ENCODE data around the gene PRKN.

Gene PRKN

GRCh38 chr6:162032620-162033019, 694.9 kb downstream of the PRKN start:
- H3K9me3 ChIP-seq (ENCODE audit: control insufficient read depth in 1 of 2, low read length in 2 of 2), result no peaks in the 10 kb centered on the region
- H3K27ac ChIP-seq (ENCODE audit: low read depth, low read length), result no peak overlapping the region
- H3K36me3 ChIP-seq (ENCODE audit: control insufficient read depth in 1 of 2, insufficient read depth in 2 of 2, low read length in 2 of 2), result no peaks in the 10 kb centered on the region
- no peaks in the 10 kb centered on the region for H3K27me3 ChIP-seq (ENCODE audit: control insufficient read depth in 1 of 2, insufficient read depth in 2 of 2, low read length in 2 of 2)
- no peaks in the 10 kb centered on the region for H3K4me1 ChIP-seq (ENCODE audit: control insufficient read depth in 1 of 2, insufficient read depth in 2 of 2, low read length in 2 of 2)
- no peak overlapping the region for H3K9ac ChIP-seq (ENCODE audit: low read depth in 1 of 2, low read length in 2 of 2)
- no peak overlapping the region for H3K4me3 ChIP-seq (ENCODE audit: low read depth in 1 of 2, low read length in 2 of 2)

GRCh38 chr6:162029873-162030576, 697.5 kb downstream of the PRKN start:
- Histone ChIP-seq H3K27me3 (ENCODE audit: control insufficient read depth in 1 of 2, insufficient read depth in 2 of 2, low read length in 2 of 2) (no peaks in the 10 kb centered on the region), H3K9me3 (ENCODE audit: control insufficient read depth in 1 of 2, low read length in 2 of 2) (no peaks in the 10 kb centered on the region), H3K4me3 (ENCODE audit: low read depth in 1 of 2, low read length in 2 of 2) (no peak overlapping the region), H3K27ac (ENCODE audit: low read depth, low read length) (no peak overlapping the region), H3K36me3 (ENCODE audit: control insufficient read depth in 1 of 2, insufficient read depth in 2 of 2, low read length in 2 of 2) (no peaks in the 10 kb centered on the region), H3K9ac (ENCODE audit: low read depth in 1 of 2, low read length in 2 of 2) (no peak overlapping the region), H3K4me1 (ENCODE audit: control insufficient read depth in 1 of 2, insufficient read depth in 2 of 2, low read length in 2 of 2) (peaks cover 0 to 7% of the 10 kb centered on the region in 2 donors)

- Histone ChIP-seq H3K9me3 (ENCODE audit: control insufficient read depth in 1 of 2, low read length in 2 of 2) (no peaks in the 10 kb centered on the region), H3K4me1 (ENCODE audit: control insufficient read depth in 1 of 2, insufficient read depth in 2 of 2, low read length in 2 of 2) (peaks cover 0 to 7% of the 10 kb centered on the region in 2 donors), H3K27me3 (ENCODE audit: control insufficient read depth in 1 of 2, insufficient read depth in 2 of 2, low read length in 2 of 2) (no peaks in the 10 kb centered on the region), H3K27ac (ENCODE audit: low read depth, low read length) (no peak overlapping the region), H3K36me3 (ENCODE audit: control insufficient read depth in 1 of 2, insufficient read depth in 2 of 2, low read length in 2 of 2) (no peaks in the 10 kb centered on the region), H3K4me3 (ENCODE audit: low read depth in 1 of 2, low read length in 2 of 2) (no peak overlapping the region), H3K9ac (ENCODE audit: low read depth in 1 of 2, low read length in 2 of 2) (no peak overlapping the region)
These were observed 700.7 kb downstream of the PRKN start for GRCh38 chr6:162026843-162027242.

GRCh38 chr6:162026031-162026430, 701.5 kb downstream of the PRKN start:
- no peak overlapping the region for H3K9ac ChIP-seq (ENCODE audit: low read depth in 1 of 2, low read length in 2 of 2)
- H3K27me3 ChIP-seq (ENCODE audit: control insufficient read depth in 1 of 2, insufficient read depth in 2 of 2, low read length in 2 of 2), result no peaks in the 10 kb centered on the region
- no peaks in the 10 kb centered on the region for H3K9me3 ChIP-seq (ENCODE audit: control insufficient read depth in 1 of 2, low read length in 2 of 2)
- no peak overlapping the region for H3K27ac ChIP-seq (ENCODE audit: low read depth, low read length)
- H3K36me3 ChIP-seq (ENCODE audit: control insufficient read depth in 1 of 2, insufficient read depth in 2 of 2, low read length in 2 of 2), result no peaks in the 10 kb centered on the region
- H3K4me3 ChIP-seq (ENCODE audit: low read depth in 1 of 2, low read length in 2 of 2), result no peak overlapping the region
- peaks cover 0 to 7% of the 10 kb centered on the region in 2 donors for H3K4me1 ChIP-seq (ENCODE audit: control insufficient read depth in 1 of 2, insufficient read depth in 2 of 2, low read length in 2 of 2)

GRCh38 chr6:162019349-162019748, 708.2 kb downstream of the PRKN start:
- no peaks in the 10 kb centered on the region for H3K9me3 ChIP-seq (ENCODE audit: control insufficient read depth in 1 of 2, low read length in 2 of 2)
- no peak overlapping the region for H3K27ac ChIP-seq (ENCODE audit: low read depth, low read length)
- H3K4me1 ChIP-seq (ENCODE audit: control insufficient read depth in 1 of 2, insufficient read depth in 2 of 2, low read length in 2 of 2), result no peaks in the 10 kb centered on the region
- no peaks in the 10 kb centered on the region for H3K27me3 ChIP-seq (ENCODE audit: control insufficient read depth in 1 of 2, insufficient read depth in 2 of 2, low read length in 2 of 2)
- no peak overlapping the region for H3K9ac ChIP-seq (ENCODE audit: low read depth in 1 of 2, low read length in 2 of 2)
- H3K36me3 ChIP-seq (ENCODE audit: control insufficient read depth in 1 of 2, insufficient read depth in 2 of 2, low read length in 2 of 2), result no peaks in the 10 kb centered on the region
- no peak overlapping the region for H3K4me3 ChIP-seq (ENCODE audit: low read depth in 1 of 2, low read length in 2 of 2)

DNA sequence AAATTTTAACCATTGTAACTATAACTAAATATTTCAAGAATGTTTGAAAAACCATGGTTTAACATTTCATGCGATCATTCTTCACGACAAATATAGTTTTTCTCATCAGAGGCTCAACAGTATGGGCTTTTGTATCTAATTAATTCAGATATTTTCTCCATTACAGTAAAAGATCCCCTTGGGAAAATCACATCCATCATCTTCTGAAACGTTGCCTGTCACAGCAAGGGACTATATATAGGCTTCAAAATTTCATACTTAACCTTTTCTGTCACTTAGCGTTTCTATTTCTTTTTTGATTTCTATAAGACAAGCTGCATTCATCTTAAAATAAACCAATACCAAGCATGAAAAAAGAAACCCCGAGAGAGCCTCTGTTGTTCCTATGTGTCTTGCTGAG, 710.0 kb downstream of the PRKN start:
- Histone ChIP-seq H3K27me3 (ENCODE audit: control insufficient read depth in 1 of 2, insufficient read depth in 2 of 2, low read length in 2 of 2) (no peaks in the 10 kb centered on the region), H3K27ac (ENCODE audit: low read depth, low read length) (no peak overlapping the region), H3K4me3 (ENCODE audit: low read depth in 1 of 2, low read length in 2 of 2) (no peak overlapping the region), H3K36me3 (ENCODE audit: control insufficient read depth in 1 of 2, insufficient read depth in 2 of 2, low read length in 2 of 2) (no peaks in the 10 kb centered on the region), H3K9ac (ENCODE audit: low read depth in 1 of 2, low read length in 2 of 2) (no peak overlapping the region), H3K9me3 (ENCODE audit: control insufficient read depth in 1 of 2, low read length in 2 of 2) (no peaks in the 10 kb centered on the region), H3K4me1 (ENCODE audit: control insufficient read depth in 1 of 2, insufficient read depth in 2 of 2, low read length in 2 of 2) (no peaks in the 10 kb centered on the region)

GRCh38 chr6:162014069-162014811, 713.3 kb downstream of the PRKN start:
- Histone ChIP-seq H3K36me3 (ENCODE audit: control insufficient read depth in 1 of 2, insufficient read depth in 2 of 2, low read length in 2 of 2) (no peaks in the 10 kb centered on the region), H3K4me1 (ENCODE audit: control insufficient read depth in 1 of 2, insufficient read depth in 2 of 2, low read length in 2 of 2) (no peaks in the 10 kb centered on the region), H3K9ac (ENCODE audit: low read depth in 1 of 2, low read length in 2 of 2) (no peak overlapping the region), H3K4me3 (ENCODE audit: low read depth in 1 of 2, low read length in 2 of 2) (no peak overlapping the region), H3K9me3 (ENCODE audit: control insufficient read depth in 1 of 2, low read length in 2 of 2) (no peaks in the 10 kb centered on the region), H3K27me3 (ENCODE audit: control insufficient read depth in 1 of 2, insufficient read depth in 2 of 2, low read length in 2 of 2) (no peaks in the 10 kb centered on the region), H3K27ac (ENCODE audit: low read depth, low read length) (no peak overlapping the region)

DNA sequence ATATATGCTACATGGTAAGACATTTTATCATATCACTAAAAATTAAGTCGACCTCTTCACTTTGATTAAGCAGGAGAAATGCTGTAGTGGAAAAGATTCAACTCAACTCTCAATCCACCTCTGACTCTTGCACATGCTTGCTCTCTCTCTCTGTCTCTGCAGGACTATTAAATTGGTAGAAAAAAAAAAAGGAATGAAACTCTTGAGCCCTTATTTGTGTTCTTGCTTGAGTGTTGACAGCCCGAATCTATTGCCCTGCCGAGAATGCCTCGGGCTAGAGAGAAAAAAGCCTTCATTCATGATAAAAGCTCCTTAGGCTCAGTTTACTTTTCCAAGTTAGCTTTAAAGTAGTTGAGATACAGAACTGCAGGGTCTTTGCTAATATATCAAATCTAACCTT, 722.2 kb downstream of the PRKN start:
- Histone ChIP-seq H3K9ac (ENCODE audit: low read depth in 1 of 2, low read length in 2 of 2) (no peak overlapping the region), H3K27ac (ENCODE audit: low read depth, low read length) (no peak overlapping the region), H3K27me3 (ENCODE audit: control insufficient read depth in 1 of 2, insufficient read depth in 2 of 2, low read length in 2 of 2) (no peaks in the 10 kb centered on the region), H3K9me3 (ENCODE audit: control insufficient read depth in 1 of 2, low read length in 2 of 2) (no peaks in the 10 kb centered on the region), H3K4me3 (ENCODE audit: low read depth in 1 of 2, low read length in 2 of 2) (no peak overlapping the region), H3K36me3 (ENCODE audit: control insufficient read depth in 1 of 2, insufficient read depth in 2 of 2, low read length in 2 of 2) (no peaks in the 10 kb centered on the region), H3K4me1 (ENCODE audit: control insufficient read depth in 1 of 2, insufficient read depth in 2 of 2, low read length in 2 of 2) (no peaks in the 10 kb centered on the region)

DNA sequence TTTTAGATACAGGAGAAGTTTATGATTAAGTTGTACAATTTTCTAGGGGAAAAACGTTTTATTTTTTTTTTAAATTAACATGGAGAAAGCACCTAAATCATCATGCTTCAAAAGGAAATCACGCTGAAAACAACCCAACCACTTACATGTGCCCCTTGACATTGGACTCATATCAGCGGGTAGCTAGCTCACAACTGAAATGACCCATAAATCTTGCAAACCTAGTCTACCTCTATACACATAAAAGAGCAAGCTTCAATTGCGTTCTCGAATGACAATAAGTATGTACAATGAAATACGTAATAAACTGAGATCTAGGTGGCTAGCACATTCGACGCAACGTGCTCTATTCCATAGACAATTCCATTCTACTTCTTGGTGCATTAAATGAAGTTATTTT, 730.8 kb downstream of the PRKN start:
- H3K4me1 ChIP-seq (ENCODE audit: control insufficient read depth in 1 of 2, insufficient read depth in 2 of 2, low read length in 2 of 2), result no peaks in the 10 kb centered on the region
- peaks cover 0 to 3% of the 10 kb centered on the region in 2 donors for H3K9me3 ChIP-seq (ENCODE audit: control insufficient read depth in 1 of 2, low read length in 2 of 2)
- H3K36me3 ChIP-seq (ENCODE audit: control insufficient read depth in 1 of 2, insufficient read depth in 2 of 2, low read length in 2 of 2), result no peaks in the 10 kb centered on the region
- H3K4me3 ChIP-seq (ENCODE audit: low read depth in 1 of 2, low read length in 2 of 2), result no peak overlapping the region
- no peaks in the 10 kb centered on the region for H3K27me3 ChIP-seq (ENCODE audit: control insufficient read depth in 1 of 2, insufficient read depth in 2 of 2, low read length in 2 of 2)
- H3K9ac ChIP-seq (ENCODE audit: low read depth in 1 of 2, low read length in 2 of 2), result no peak overlapping the region
- no peak overlapping the region for H3K27ac ChIP-seq (ENCODE audit: low read depth, low read length)

DNA sequence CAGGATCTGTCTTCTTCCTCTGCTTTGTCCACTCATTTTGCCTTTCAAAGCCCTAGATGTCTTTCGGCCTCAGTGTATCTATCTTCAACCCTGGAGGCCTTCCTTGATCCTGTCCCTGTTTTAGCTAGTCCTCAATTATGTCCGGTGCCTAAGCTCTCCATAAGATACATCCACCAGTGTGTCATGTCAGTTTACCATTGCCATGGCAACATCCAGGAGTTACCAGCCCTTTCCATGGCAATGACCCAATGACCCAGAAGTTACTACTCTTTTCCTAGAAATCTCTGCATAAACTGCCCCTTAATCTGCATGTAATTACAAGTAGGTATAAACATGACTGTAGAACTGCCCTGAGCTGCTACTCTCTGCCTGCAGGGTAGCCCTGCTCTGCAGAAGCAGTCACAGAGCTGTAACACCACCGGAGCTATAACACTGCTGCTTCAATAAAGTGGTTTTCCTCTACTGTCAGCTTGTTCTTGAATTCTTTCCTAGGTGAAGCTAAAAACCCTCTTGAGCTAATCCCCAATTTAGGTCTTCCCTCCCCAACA, 741.6 kb downstream of the PRKN start:
- no peak overlapping the region for H3K9ac ChIP-seq (ENCODE audit: low read depth in 1 of 2, low read length in 2 of 2)
- H3K4me1 ChIP-seq (ENCODE audit: control insufficient read depth in 1 of 2, insufficient read depth in 2 of 2, low read length in 2 of 2), result no peaks in the 10 kb centered on the region
- H3K27me3 ChIP-seq (ENCODE audit: control insufficient read depth in 1 of 2, insufficient read depth in 2 of 2, low read length in 2 of 2), result no peaks in the 10 kb centered on the region
- peaks cover 0 to 11% of the 10 kb centered on the region in 2 donors for H3K9me3 ChIP-seq (ENCODE audit: control insufficient read depth in 1 of 2, low read length in 2 of 2)
- H3K27ac ChIP-seq (ENCODE audit: low read depth, low read length), result no peak overlapping the region
- no peak overlapping the region for H3K4me3 ChIP-seq (ENCODE audit: low read depth in 1 of 2, low read length in 2 of 2)
- no peaks in the 10 kb centered on the region for H3K36me3 ChIP-seq (ENCODE audit: control insufficient read depth in 1 of 2, insufficient read depth in 2 of 2, low read length in 2 of 2)
